HPDE6-E6E7 (cell line): ENCODE results near the gene RGS5.

Experiments
- DNase-seq: peaks from one replicate; pipeline ENCODE4 v3.0.0; 2011; ENCODE audit warnings: missing footprints; ENCODE audit errors: extremely low spot score

RGS5 gene

DNA sequence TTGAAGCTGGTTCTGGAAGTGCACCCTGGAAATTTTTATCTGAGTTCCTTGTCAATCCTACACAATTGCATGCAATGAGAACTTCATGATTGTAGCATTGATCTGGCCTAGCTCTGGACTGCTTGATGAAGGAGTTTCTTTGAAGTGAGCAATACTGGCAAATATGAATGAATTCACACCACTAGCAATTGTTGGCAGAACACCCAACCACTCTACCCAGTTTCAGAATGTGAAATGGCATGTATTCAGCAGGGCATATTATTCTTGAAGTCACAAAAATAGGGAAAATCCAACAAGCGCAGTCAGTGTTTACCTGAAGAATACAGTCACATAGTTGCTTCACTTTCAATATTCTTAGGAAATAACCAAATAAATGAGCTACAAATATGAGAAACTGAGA is 57.3 kb downstream of the RGS5 start:
- no peak for DNase-seq

DNA sequence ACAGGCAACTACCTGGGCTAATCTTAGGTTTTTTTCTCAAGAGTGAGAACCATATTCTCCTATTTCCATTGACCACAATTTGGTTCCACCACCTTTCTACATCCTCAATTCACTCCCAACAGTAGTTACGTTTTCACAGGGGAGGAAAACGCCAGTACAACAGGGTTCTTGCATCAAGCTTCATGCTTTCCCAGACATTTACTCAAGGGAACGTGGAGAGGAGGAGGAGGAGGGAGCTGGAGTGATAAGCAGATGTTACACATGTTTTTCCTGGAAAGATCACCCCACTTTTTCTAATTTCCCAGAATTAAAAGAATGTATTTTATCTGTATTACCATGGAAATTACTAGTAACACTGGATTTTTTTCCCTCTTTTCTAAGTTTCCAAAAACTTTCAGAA is 58.3 kb downstream of the RGS5 start:
- no peak for DNase-seq

DNA sequence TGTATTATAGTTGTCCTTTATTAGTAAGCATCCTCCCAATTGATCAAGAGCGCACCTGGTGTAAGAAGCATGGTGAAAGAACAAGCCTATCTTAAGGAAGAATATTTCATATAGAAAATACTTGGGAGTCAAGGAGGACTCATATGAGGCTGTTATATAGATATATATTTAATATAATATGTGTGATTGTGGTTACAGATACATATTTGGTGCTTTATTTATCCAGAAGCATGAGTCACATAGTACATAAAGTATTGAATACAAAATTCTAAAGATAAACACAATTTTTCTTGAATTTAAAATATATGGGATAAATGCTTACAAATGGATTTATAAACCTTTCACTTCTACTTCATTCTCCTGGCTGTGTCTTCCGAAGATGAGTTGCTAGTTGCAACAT is 60.6 kb downstream of the RGS5 start:
- no peak for DNase-seq

DNA sequence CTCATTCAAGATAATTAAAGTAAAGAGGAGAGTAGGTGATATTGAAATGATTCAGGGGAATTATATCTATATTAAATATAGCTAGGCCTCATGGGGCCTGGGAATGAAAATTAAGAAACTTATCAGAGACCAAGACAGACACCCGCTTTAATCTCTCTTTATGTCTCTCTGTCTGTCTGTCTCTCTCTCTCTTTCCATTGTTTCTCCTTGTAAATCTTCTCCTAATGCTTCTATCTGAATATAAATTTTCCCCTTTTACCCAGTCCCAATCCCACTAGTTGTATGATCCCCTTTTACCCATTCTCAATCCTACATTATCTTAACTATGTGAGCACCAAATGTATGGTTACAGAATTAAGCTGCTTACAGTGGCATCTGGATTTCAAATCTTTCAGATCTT is 61.2 kb downstream of the RGS5 start:
- DNase-seq: no peak

DNA sequence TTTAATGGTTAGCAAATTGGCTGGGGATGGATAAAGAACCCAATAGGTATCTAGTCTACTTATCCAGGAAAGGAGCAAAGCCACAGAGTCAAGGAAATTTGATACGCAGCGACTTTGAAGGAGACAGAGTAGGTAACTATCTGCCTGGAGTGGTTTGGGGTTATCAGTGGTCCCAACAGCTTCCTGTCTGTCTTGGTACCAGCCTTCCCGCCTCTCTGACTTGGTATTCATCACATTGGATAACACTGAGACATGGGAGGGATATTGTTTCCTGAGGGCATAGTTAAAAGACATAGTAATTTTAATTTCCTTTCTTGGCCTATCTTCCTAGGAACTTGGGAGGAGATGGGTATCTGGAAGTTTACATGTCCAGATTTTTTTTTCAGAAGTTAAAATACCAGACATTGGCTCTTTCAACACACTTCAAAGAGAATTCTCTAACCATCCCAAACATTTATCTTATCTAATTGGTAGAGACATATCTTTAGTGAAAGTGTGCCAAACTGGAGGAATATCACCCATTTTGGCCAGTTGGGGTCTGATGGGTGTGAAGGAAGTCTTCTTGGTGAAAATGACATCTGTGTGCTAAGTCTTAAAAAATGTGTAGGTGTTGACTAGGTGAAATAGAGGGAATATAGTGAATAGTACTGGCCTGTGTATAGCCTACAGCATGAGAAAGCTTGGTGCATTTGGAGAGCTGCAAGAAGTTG is 65.0 kb downstream of the RGS5 start:
- DNase-seq: no peak

DNA sequence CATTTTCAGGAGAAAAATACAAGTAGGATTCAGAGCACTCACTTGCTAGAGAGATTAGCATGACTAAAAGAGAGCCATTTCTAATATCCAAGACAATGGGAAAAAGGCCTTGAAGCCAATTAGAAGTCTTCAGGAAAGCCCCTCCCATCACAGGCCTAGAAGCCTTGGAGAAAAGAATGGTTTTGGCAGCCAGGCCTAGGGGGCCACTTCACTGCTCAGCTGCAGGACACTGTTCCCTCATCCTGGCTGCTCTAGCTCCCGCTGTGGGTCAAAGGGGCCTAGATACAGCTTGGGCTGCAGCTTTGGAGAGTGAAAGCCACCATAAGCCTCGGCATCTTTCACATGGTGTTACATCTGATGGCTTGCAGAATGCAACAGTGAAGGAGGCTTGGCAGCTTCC is 70.7 kb downstream of the RGS5 start:
- no peak for DNase-seq

DNA sequence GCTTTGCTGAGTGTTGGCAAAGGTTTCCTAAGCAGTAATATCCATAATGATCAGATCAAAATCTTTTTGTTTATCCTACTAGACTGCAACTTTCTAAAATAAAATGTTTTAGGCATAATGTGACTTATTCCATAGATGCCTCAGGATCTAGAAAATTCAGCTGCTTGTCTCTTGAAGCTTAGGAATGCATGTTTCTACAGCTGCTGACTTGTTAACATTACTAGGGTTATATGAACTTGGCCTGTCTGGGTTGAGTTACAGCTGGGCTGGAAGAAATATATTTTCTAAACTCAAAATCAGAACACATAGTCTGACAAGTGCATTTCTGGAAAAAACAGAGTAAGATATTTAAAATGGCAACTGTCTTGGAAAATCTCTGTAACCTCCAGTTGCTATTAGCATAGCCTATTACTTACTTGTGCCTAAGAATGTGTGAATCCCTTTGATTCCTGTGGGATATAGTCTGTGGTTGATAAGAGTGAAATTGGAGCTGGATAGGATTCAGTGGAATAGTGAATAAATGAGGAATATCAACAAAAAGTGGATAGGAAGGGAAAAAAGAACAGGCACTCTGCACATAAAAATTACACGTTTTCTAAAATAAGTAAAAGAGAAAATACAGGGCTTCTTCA is 72.4 kb downstream of the RGS5 start:
- no peak for DNase-seq

DNA sequence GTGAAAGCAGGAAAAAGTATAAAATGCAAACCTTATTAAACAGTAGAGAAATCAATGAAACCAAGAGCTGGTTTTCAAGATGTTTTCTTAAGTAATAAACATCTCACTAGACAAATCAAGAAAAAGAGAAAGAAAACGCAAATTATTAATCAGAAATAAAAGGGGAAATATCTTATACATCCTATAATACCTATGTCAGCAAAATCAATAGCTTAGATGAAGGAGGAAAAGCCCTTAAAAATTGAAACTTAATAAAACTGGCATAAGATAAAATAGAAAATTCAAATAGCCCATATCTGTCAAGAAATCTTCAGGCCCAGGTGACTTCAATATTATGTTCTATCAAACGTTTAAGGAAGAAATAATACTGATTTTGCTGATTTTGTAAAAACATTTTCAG is 74.4 kb downstream of the RGS5 start:
- DNase-seq: no peak

DNA sequence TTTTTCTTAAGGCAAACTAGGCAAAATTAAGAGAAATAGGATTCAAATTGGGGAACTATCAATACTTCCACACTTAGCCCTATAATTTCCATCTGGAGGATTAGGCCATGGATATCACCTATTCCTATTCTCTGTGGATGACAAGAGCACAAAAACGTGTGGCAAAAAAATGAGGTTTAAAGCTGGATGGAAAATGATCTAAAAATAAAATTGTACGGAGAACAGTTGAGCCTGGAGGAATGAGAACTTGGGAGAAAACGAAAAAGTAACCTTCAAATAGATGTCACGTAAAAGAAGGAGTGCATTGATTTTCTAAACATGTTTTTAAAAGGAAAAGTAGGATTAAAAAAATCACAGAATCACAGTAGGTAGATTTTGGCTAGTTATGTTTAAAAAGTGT is 77.9 kb downstream of the RGS5 start:
- DNase-seq: no peak

DNA sequence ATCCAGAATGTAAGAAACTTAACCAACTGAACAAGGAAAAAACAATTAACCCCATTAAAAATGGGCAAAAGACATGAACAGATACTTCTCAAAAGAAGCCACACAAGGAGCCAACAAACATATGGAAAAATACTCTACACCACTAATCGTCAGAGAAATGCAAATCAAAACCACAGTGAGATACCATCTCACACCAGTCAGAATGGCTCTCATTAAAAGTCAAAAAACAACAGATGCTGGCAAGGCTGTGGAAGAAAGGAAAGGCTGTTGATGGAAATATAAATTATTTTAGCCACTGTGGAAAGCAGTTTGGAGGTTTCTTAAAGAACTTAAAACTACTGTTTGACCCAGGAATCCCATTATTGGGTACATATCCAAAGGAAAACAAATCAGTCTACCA is 82.3 kb downstream of the RGS5 start:
- no peak for DNase-seq

DNA sequence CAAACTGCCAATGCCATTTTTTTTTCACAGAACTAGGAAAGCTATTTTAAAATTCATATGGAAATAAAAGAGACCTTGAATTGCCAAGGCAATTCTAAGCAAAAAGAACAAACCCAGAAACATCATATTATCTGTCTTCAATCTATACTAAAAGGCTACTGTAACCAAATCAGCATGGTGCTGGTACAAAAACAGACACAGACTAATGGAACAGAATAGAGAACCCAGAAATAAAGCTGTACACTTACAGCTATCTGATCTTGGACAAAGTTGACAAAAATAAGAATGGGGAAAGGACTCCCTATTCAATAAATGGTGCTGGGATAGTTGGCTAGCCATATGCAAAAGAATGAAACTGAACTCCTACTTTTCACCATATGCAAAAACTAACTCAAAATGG is 83.0 kb downstream of the RGS5 start:
- no peak for DNase-seq

DNA sequence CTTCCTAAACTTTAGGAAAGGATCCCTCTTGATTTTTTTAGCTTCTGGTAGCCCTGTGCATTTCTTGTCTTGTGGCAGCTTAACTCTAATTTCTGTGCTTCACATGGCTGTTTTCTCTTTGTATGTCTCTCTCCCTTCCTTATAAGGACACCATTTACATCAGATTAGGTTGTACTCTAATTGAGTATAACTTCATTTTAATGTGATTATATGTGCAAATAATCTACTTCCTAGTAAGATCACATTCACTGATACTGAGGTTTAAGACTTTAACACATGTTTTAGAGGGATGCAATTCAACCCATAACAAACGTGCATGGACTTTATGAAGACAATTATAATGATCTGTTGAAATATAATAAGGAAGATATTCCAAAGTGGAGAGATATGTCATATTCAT is 86.8 kb downstream of the RGS5 start:
- DNase-seq: no peak

DNA sequence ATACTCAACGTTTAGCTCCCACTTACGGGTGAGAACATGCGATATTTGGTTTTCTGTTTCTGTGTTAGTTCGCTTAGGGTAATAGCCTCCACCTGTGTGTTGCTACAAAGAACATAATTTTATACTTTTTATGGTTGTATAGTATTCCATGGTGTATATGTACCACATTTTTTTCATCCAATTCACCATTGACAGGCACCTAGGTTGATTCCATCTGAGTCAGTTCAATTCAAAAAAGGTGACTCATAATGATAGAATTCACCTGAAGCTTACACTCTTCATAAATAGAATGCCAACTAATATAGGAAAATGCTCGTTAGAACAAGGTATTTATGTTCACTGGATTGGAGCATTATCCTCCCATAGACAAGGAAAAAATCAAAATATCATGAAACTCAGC is 95.1 kb downstream of the RGS5 start:
- no peak for DNase-seq

DNA sequence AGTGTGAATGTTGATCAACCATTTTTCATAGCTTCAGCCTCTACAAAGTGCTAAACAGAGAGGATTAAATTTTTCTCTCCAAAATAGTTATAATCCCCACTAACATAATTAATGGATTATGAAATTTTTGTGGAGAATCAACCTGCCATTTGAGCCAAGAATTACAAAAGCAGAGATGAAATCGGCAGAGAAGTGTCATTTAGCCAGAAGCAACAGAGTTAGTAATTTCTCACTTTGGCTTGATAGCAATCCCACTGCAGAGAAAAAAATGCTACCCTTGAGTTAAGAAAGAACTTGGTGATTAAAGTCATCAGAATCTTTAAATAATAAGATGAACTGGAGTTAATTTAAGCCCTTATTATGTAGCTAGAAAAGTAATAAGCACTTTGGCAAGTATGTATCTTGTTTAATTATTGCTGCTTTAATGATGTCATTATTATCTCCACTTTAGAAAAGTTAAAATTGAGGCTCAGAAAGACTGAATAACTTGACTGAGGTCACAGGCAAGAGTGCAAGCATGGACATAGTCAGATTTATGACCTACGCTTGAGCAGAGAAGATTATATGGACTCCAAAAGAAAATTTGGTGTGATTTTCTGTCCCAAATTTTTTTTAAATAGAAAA is 96.2 kb downstream of the RGS5 start:
- no peak for DNase-seq

DNA sequence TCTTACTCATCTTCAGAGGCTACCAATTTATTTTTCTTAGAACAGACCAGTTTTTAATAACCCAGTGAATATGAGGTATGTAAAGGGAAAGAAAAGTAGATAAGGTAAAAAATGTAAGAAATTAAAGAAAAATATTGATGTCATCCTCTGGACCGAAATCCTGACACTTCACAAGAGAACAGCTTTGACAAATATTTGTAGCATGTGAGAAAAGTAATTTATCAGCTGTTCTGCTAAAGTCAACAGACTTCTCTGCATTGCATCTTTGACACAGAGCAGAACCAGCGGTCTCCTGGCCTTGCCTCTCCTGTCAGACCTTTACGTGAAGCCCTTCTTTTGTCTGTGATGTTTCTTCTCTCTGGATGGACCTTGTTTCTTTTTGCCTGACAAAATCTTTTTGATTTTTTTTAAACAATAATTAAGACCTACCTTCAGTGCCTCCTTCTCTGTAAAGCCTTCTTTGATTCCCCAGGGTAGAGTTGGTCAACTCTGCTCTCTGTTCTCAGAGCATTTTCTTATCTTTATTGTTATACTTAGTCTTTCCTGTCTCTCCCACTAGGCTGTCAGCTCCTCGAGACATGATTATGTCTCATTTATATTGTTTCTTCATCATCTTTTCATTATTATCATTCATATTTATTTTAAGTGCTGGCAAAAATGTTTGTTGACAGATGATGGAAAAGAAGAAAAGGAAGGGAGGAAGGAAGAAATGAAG is 98.2 kb downstream of the RGS5 start:
- DNase-seq: no peak

DNA sequence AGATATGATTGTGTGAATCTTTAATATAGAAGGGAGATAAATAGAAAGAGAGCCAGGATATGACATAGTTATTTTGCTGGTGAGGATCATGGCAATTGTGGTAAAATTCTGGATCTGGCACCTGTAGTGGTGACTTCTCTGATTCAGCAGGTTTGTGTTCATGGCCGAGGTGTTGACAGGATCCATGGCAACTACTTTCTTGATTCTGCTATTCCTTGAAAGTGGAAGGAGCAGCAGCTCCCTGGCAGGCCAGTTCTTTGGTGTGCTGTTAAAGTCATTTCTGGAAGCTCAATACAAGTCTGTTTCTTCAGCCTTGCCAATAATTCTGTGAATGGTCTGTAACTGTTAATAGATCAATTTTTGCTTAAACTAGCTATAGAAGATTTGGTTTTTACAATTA is 100.1 kb downstream of the RGS5 start:
- no peak for DNase-seq

DNA sequence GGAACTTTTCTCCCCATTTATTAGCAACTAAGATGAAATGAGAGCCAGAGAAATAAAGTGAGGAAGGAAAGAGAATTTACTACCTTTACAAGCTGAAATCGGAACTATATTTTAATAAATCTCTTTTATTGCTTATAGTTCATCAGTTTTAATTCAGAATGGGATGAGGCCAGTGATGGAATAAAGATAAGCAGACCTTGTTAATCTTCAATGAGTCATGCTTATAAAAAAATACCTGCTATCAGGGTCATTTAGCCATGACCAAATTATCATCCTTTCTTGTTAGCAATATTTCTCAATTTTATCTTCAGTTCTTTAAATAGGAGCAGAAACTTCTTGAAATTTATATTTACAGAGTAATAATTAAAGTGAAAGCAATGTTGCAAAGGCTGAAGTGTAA is 107.5 kb downstream of the RGS5 start:
- no peak for DNase-seq

DNA sequence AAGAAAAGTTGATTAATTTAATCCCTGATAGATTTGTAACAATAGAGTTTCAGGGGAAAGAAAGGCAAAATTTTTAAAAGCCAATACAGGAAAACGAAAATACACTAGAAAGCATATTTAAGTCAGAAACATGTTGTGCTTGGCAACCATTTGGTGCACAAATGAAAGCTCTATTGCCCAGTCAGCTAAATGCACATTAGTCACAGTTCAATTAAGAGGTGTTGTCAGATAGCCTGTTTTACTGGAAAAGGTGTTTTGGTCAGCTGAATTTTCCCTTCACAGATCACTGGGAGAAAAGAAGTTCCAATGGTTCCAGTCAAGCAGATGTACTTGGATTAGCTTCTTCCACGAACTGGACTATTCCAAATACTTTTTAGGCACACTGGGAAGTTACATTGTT is 108.1 kb downstream of the RGS5 start:
- DNase-seq: no peak

DNA sequence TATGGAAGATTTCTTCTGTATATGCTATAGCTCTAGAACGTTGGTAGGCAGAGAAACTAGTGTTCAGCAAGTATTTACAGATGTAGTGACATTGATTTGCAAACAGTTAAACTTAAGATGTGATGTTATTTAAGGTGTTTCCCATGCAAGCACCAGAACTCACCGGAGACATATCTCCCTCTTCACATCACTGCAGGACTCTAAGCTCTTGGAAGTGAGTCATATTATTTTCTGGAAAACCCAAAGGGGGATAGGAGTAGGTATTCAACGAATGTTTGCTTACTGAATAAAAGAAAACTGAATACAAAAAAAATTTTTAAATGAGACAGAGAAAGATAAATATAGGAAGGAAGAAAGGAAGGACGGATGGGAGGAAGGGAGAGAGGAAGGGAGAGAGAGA is 108.5 kb downstream of the RGS5 start:
- DNase-seq: no peak

DNA sequence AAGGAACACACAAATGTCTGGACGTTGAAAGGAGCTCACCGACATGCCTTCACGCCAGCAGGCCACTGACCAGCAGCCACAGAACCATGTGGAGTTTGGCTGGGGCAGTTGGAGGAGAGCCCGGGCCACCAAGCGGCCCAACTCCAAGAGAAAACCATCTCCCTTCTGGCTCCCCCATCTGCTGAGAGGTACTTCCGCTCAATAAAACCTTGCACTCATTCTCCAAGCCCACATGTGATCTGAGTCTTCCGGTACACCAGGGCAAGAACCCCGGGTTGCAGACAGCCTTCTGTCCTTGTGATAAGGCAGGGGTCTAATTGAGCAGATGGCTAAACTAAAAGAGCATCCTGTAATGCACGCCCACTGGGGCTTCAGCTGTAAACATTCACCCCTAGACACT is 109.1 kb downstream of the RGS5 start:
- DNase-seq: no peak

DNA sequence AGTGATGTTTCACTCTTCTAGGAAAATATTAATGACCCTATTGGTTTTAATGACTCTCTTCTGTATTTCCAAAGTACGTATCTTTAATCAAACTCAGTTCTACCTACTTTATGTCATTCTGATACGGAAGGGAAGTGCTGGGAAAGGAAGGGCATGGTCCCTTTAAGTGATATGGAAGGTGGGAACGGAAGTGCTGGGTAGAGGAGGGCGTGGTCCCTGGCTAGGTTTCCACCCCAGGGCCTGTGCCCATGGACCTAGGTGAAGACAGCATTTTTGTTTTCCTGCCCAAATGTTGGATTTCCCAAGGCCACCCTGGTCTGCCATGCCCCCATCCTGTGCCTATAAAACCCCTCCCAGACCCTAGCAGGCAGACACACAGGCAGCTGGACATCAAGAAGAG is 109.5 kb downstream of the RGS5 start:
- DNase-seq: no peak
